ENCODE measurements around the gene UNC5A. TPM values are rescaled to one million over a fixed set of nuclear protein-coding genes. Genes with fewer than 3 reads are reported as not detected.

Gene UNC5A
- total and polyA plus RNA-seq, 9 of the 15 experiments (the other 6 are each of a cell fraction or from before 2014, with no cell fraction given): not detected

DNA sequence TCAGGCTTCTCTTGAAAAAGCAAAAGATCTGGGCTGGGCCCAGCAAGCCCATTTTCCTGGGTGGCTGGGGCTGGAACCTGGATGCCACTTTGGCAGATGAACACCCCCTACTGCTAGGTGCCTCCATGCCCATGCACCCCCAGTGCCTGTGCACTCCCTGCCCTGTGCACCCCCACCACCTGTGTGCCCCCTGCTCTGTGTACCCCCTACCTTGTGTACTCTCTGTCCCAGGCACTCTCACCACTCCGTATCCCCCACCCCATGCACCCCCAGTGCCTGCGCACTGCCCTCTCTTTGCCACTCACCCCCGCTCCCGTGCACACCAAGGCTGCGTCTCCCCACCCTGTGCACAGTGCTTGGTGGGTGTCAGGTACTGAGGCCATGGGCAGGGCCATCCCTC lies 14.2 kb downstream of the UNC5A start:
- H3K36me3 ChIP-seq (ENCODE audit: control insufficient read depth, insufficient read depth, low read length): no peaks in the 10 kb centered on the region
- DNase-seq (ENCODE audit: extremely low read depth in 1 of 4, low spot score in 3 of 4) (no peak), FAIRE-seq (no peak), ATAC-seq (no peak)
- no peak overlapping the region for H3K9ac ChIP-seq (ENCODE audit: insufficient read depth in 1 of 2, low read depth in 2 of 2, low read length in 2 of 2)
- H3K79me2 ChIP-seq (ENCODE audit: control insufficient read depth, insufficient read depth, low read length): no peaks in the 10 kb centered on the region
- intact Hi-C loops (cut with micrococcal nuclease) (no loop called here), in situ Hi-C loops (cut with MboI) (no loop called here)
- no TSS peak for BruUV-seq (replicated peaks)
- H3K9me1 ChIP-seq (ENCODE audit: control insufficient read depth, insufficient read depth, low read length): no peaks in the 10 kb centered on the region
- TF ChIP-seq NUFIP1 (IDR thresholded peaks at IDR 0.05; ENCODE audit: partially characterized antibody): no peak
- TF ChIP-seq BRD9 (IDR thresholded peaks at IDR 0.05; ENCODE audit: low read depth, partially characterized antibody): no peak
- no peak for TF ChIP-seq PCBP1 (IDR thresholded peaks at IDR 0.05; ENCODE audit: low read depth, low read length, poor library complexity, severe bottlenecking)
- TF ChIP-seq MAX (CRISPR knock-in tag; IDR thresholded peaks at IDR 0.05): no peak
- TF ChIP-seq, protein P1, sequence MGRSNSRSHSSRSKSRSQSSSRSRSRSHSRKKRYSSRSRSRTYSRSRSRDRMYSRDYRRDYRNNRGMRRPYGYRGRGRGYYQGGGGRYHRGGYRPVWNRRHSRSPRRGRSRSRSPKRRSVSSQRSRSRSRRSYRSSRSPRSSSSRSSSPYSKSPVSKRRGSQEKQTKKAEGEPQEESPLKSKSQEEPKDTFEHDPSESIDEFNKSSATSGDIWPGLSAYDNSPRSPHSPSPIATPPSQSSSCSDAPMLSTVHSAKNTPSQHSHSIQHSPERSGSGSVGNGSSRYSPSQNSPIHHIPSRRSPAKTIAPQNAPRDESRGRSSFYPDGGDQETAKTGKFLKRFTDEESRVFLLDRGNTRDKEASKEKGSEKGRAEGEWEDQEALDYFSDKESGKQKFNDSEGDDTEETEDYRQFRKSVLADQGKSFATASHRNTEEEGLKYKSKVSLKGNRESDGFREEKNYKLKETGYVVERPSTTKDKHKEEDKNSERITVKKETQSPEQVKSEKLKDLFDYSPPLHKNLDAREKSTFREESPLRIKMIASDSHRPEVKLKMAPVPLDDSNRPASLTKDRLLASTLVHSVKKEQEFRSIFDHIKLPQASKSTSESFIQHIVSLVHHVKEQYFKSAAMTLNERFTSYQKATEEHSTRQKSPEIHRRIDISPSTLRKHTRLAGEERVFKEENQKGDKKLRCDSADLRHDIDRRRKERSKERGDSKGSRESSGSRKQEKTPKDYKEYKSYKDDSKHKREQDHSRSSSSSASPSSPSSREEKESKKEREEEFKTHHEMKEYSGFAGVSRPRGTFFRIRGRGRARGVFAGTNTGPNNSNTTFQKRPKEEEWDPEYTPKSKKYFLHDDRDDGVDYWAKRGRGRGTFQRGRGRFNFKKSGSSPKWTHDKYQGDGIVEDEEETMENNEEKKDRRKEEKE (IDR thresholded peaks at IDR 0.05; ENCODE audit: borderline replicate concordance in 1 of 2, control insufficient read depth in 1 of 2, low read depth in 2 of 2, low read length in 1 of 2): no peak
- H3K27ac ChIP-seq (ENCODE audit: extremely low read depth, low read depth, low read length): no peak overlapping the region
- H4K20me1 ChIP-seq (replicated peaks; ENCODE audit: control insufficient read depth, insufficient read depth, low read length): peaks cover 8% of the 10 kb centered on the region; the same call in 1 of the 2 replicates
- peaks cover 32 to 63% of the 10 kb centered on the region in 2 experiments for H3K27me3 ChIP-seq (ENCODE audit: control insufficient read depth in 2 of 2, insufficient read depth in 2 of 2, low read length in 2 of 2)
- peaks cover 0 to 16% of the 10 kb centered on the region in 2 experiments; a peak in 2 of 5 replicates for H3K4me1 ChIP-seq (replicated peaks in 1 of 2; ENCODE audit: control insufficient read depth in 2 of 2, insufficient read depth in 2 of 2, low read length in 2 of 2)
- H3K4me2 ChIP-seq (ENCODE audit: insufficient read depth, low read length): no peak overlapping the region
- 7% methylated on average over 5 of the region's 5 CpGs for WGBS (ENCODE audit: insufficient coverage, low coverage, missing lambda C conversion rate)
- no peak overlapping the region for H2AFZ ChIP-seq (ENCODE audit: low read depth, low read length)
- H3K4me3 ChIP-seq: no peak overlapping the region
- ChIA-PET POLR2A (interaction anchor here (0.6 kb wide), 1 partner anchor 10 kb away, joined by 3 read pairs; no protein-coding TSS in a partner anchor), CTCF (ENCODE audit: low intra/inter-chr PET ratio) (no interaction called here)
- no peaks in the 10 kb centered on the region for H3K9me3 ChIP-seq (replicated peaks; ENCODE audit: control insufficient read depth, insufficient read depth, low read depth, low read length)
